Panc1 (cell line): ENCODE results near the gene ATXN1. TPM values are rescaled to one million over a fixed set of nuclear protein-coding genes. Genes with fewer than 3 reads are reported as not detected.

ENCODE experiments used
- ATAC-seq: fragments of 200-7000 bp; cut with Tn5 transposase; 2 replicates; pipeline ENCODE4 v1.9.1; 2020; ENCODE audit warnings: mild to moderate bottlenecking, moderate library complexity
- BruUV-seq: library from RNA; stranded (reverse); fragments of 400-500 nt; replicated peaks from 2 replicates; lab custom pipeline; 2021; lab: Mats Ljungman, UMichigan
- CTCF ChIA-PET: fragments of 300-600 bp; sonication (Branson Sonifier 250); formaldehyde crosslinking; loops from one replicate; lab custom pipeline; 2022; ENCODE audit warnings: antibody characterized with exemption; lab: Charles Lee
- POLR2A ChIA-PET: fragments of 300-600 bp; sonication (Branson Sonifier 250); formaldehyde crosslinking; loops from one replicate; lab custom pipeline; 2022; ENCODE audit warnings: antibody characterized with exemption; lab: Charles Lee
- DNase-seq: peaks from one replicate; pipeline ENCODE4 v3.0.0-alpha.2; 2010; ENCODE audit warnings: low read depth, low spot score
- H3K27ac ChIP-seq: 2 replicates; pipeline ENCODE4 v1.5.1; 2011; ENCODE audit warnings: mild to moderate bottlenecking, low read length, inconsistent platforms
- H3K27me3 ChIP-seq: fragments of 200-500 bp; sonication (Bioruptor generic); 2 replicates; pipeline ENCODE4 v1.6.0; 2014; ENCODE audit warnings: low read length, inconsistent platforms; ENCODE audit not compliant: control insufficient read depth, insufficient read depth
- H3K36me3 ChIP-seq: fragments of 200-500 bp; sonication (Bioruptor generic); 2 replicates; pipeline ENCODE4 v1.5.1; 2014; ENCODE audit warnings: inconsistent platforms, mild to moderate bottlenecking, low read length, moderate library complexity; ENCODE audit not compliant: control insufficient read depth, insufficient read depth
- H3K4me1 ChIP-seq: 2 replicates; pipeline ENCODE4 v1.5.1; 2011; ENCODE audit warnings: inconsistent platforms, mild to moderate bottlenecking, low read length, moderate library complexity; ENCODE audit not compliant: control insufficient read depth, insufficient read depth
- H3K4me3 ChIP-seq, 2 experiments: 2 replicates each; pipeline ENCODE4 v1.5.1; 2011 to 2012; ENCODE audit warnings: low read depth in 2 of 2, low read length in 2 of 2, mild to moderate bottlenecking in 2 of 2, inconsistent platforms in 1 of 2, moderate library complexity in 1 of 2
- H3K9me3 ChIP-seq: fragments of 200-500 bp; sonication (Bioruptor generic); 2 replicates; pipeline ENCODE4 v1.5.1; 2014; ENCODE audit warnings: low read depth, mild to moderate bottlenecking, inconsistent platforms, low read length, moderate library complexity; ENCODE audit not compliant: control insufficient read depth, insufficient read depth
- CTCF ChIP-seq: fragments of 450-650 bp; IDR thresholded peaks from 2 replicates; pipeline ENCODE4 v1.5.1; 2017; ENCODE audit warnings: mild to moderate bottlenecking
- POLR2AphosphoS5 ChIP-seq: IDR thresholded peaks from 2 replicates; pipeline ENCODE4 v1.6.1; 2012; ENCODE audit warnings: mild to moderate bottlenecking, low read depth, low read length, moderate library complexity
- SIN3A ChIP-seq: IDR thresholded peaks from 2 replicates; pipeline ENCODE4 v1.6.1; 2012; ENCODE audit warnings: low read depth, mild to moderate bottlenecking, low read length, moderate library complexity, borderline replicate concordance; ENCODE audit not compliant: insufficient read depth
- TCF7L2 ChIP-seq: IDR thresholded peaks from 2 replicates; pipeline ENCODE4 v1.6.1; 2011; ENCODE audit warnings: mild to moderate bottlenecking, low read depth, low read length, inconsistent platforms
- in situ Hi-C: cut with HindIII; loops from 2 replicates; pipeline ENCODE4 v1.10.0; 2016; ENCODE audit warnings: low sequenced_read_pairs, low pct_unique_long_range_greater_than_20kb
- intact Hi-C: fragments of 100-400 bp; cut with micrococcal nuclease; formaldehyde crosslinking; loops from one replicate; pipeline ENCODE4 v1.10.0; 2022; ENCODE audit not compliant: unreplicated experiment
- total RNA-seq: library from RNA; stranded (reverse); gene quantifications from one replicate; pipeline ENCODE4 v1.2.1, GENCODE V29; 2021; ENCODE audit not compliant: unreplicated experiment
- TF ChIP-seq, protein P1 (sequence below), 2 experiments: IDR thresholded peaks; 2 replicates each; pipeline ENCODE4 v1.6.1; 2011 to 2012; ENCODE audit warnings: low read depth in 2 of 2, control low read depth in 1 of 2, low read length in 1 of 2, mild to moderate bottlenecking in 1 of 2, moderate library complexity in 1 of 2; ENCODE audit not compliant: insufficient read depth in 1 of 2

The ATXN1 gene
- total RNA-seq, 1 experiment from 2014 or later: 67.1 TPM

- intact Hi-C loops (no loop called here), in situ Hi-C loops (no loop called here)
- Histone ChIP-seq H3K4me3 (no peak overlapping the region), H3K4me1 (no peaks in the 10 kb centered on the region), H3K27ac (no peak overlapping the region), H3K27me3 (no peaks in the 10 kb centered on the region), H3K9me3 (no peaks in the 10 kb centered on the region), H3K36me3 (peaks cover 3% of the 10 kb centered on the region; the same call in 1 of the 2 replicates)
- DNase-seq: no peak
- no peak for TF ChIP-seq POLR2AphosphoS5
- TF ChIP-seq CTCF: no peak
- no peak for TF ChIP-seq SIN3A
- no peak for TF ChIP-seq TCF7L2
- TF ChIP-seq, protein P1, sequence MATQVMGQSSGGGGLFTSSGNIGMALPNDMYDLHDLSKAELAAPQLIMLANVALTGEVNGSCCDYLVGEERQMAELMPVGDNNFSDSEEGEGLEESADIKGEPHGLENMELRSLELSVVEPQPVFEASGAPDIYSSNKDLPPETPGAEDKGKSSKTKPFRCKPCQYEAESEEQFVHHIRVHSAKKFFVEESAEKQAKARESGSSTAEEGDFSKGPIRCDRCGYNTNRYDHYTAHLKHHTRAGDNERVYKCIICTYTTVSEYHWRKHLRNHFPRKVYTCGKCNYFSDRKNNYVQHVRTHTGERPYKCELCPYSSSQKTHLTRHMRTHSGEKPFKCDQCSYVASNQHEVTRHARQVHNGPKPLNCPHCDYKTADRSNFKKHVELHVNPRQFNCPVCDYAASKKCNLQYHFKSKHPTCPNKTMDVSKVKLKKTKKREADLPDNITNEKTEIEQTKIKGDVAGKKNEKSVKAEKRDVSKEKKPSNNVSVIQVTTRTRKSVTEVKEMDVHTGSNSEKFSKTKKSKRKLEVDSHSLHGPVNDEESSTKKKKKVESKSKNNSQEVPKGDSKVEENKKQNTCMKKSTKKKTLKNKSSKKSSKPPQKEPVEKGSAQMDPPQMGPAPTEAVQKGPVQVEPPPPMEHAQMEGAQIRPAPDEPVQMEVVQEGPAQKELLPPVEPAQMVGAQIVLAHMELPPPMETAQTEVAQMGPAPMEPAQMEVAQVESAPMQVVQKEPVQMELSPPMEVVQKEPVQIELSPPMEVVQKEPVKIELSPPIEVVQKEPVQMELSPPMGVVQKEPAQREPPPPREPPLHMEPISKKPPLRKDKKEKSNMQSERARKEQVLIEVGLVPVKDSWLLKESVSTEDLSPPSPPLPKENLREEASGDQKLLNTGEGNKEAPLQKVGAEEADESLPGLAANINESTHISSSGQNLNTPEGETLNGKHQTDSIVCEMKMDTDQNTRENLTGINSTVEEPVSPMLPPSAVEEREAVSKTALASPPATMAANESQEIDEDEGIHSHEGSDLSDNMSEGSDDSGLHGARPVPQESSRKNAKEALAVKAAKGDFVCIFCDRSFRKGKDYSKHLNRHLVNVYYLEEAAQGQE (IDR thresholded peaks at IDR 0.05; ENCODE audit: insufficient read depth in 1 of 2, low read depth in 2 of 2, low read length in 1 of 2): no peak
- TSS peak; percentile 6 for BruUV-seq
- CTCF ChIA-PET: interaction anchor here (0.5 kb wide), 1 partner anchor 59 kb away, joined by 4 read pairs; no protein-coding TSS in a partner anchor
- no peak for ATAC-seq
- POLR2A ChIA-PET: no interaction called here
Observed at GRCh38 chr6:16582446-16583143, 178.7 kb downstream of the ATXN1 start.

GRCh38 chr6:16578695-16579285 is 182.5 kb downstream of the ATXN1 start:
- no peaks in the 10 kb centered on the region for H3K9me3 ChIP-seq
- POLR2A ChIA-PET: no interaction called here
- no peaks in the 10 kb centered on the region for H3K27me3 ChIP-seq
- H3K27ac ChIP-seq: no peak overlapping the region
- intact Hi-C loops: no loop called here
- in situ Hi-C loops: no loop called here
- BruUV-seq: no TSS peak
- ATAC-seq: no peak
- no peak for DNase-seq
- H3K4me3 ChIP-seq: no peak overlapping the region
- H3K36me3 ChIP-seq: peaks cover 3% of the 10 kb centered on the region; the same call in 1 of the 2 replicates
- H3K4me1 ChIP-seq: peaks cover 7% of the 10 kb centered on the region
- TF ChIP-seq POLR2AphosphoS5 (no peak), TCF7L2 (no peak), CTCF (no peak), SIN3A (no peak)
- TF ChIP-seq, protein P1 (IDR thresholded peaks at IDR 0.05; ENCODE audit: insufficient read depth in 1 of 2, low read depth in 2 of 2, low read length in 1 of 2): no peak
- CTCF ChIA-PET: no interaction called here
